T-helper 1 cell treated with Interleukin-12 subunit alpha and Interleukin-12 subunit beta and Interleukin-4 antibody, amounts not matched to agents 30 μg/mL and 1 μg/mL, for 36 hours (primary cell): ENCODE measurements around the gene PRSS53.
"Not testable (repeated sequence)": the region's sequence is repeated elsewhere in the genome, so short reads cannot be mapped to it uniquely, and the experiment has no call there.

Experiments
- H3K27ac Mint-ChIP-seq: one replicate; pipeline ENCODE4 v1.8.0; 2021; ENCODE audit warnings: mild to moderate bottlenecking, mixed read lengths
- H3K27me3 Mint-ChIP-seq: one replicate; pipeline ENCODE4 v1.8.0; 2021; ENCODE audit warnings: low read depth, mixed read lengths
- H3K36me3 Mint-ChIP-seq: one replicate; pipeline ENCODE4 v1.8.0; 2021; ENCODE audit warnings: low read depth, mixed read lengths
- H3K4me1 Mint-ChIP-seq: one replicate; pipeline ENCODE4 v1.8.0; 2021; ENCODE audit warnings: low read depth, mixed read lengths
- H3K4me3 Mint-ChIP-seq: one replicate; pipeline ENCODE4 v1.8.0; 2021; ENCODE audit warnings: mild to moderate bottlenecking, moderate library complexity, mixed read lengths
- H3K9me3 Mint-ChIP-seq: one replicate; pipeline ENCODE4 v1.8.0; 2021; ENCODE audit warnings: mixed read lengths

Gene PRSS53

DNA sequence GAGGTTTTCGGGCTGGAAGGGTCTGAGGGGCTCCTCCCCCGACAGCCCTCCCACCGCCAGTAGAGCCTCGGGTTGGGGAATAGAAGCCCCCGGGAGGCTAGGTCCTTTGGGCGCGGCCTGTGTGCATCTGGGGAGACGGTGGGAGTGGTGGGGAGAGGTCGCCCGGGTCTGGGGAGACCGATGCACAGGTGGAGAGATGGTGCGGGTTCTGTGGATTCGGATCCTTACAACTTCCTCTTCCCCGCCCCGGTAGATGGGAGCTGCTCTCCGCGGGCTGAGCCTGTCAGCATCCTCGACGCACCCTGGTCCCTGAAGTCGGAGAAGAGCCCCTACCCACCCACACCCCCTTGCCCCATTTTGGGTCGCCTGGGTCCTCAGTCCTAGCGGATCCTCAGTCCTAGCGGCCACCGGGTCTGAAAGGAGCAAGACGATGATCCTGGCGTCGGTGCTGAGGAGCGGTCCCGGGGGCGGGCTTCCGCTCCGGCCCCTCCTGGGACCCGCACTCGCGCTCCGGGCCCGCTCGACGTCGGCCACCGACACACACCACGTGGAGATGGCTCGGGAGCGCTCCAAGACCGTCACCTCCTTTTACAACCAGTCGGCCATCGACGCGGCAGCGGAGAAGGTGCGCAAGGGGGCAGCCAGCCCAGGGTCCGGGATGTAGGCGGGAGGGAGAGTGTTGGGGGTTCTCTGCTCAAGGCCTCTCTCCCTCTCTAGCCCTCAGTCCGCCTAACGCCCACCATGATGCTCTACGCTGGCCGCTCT is 20.2 kb upstream of the PRSS53 start:
- Mint-ChIP-seq H3K36me3 (peaks cover 7% of the 10 kb centered on the region), H3K27me3 (no peaks in the 10 kb centered on the region), H3K9me3 (no peaks in the 10 kb centered on the region), H3K27ac (no peak overlapping the region), H3K4me1 (peaks cover 17% of the 10 kb centered on the region), H3K4me3 (peak overlapping the region; percentile 84)

DNA sequence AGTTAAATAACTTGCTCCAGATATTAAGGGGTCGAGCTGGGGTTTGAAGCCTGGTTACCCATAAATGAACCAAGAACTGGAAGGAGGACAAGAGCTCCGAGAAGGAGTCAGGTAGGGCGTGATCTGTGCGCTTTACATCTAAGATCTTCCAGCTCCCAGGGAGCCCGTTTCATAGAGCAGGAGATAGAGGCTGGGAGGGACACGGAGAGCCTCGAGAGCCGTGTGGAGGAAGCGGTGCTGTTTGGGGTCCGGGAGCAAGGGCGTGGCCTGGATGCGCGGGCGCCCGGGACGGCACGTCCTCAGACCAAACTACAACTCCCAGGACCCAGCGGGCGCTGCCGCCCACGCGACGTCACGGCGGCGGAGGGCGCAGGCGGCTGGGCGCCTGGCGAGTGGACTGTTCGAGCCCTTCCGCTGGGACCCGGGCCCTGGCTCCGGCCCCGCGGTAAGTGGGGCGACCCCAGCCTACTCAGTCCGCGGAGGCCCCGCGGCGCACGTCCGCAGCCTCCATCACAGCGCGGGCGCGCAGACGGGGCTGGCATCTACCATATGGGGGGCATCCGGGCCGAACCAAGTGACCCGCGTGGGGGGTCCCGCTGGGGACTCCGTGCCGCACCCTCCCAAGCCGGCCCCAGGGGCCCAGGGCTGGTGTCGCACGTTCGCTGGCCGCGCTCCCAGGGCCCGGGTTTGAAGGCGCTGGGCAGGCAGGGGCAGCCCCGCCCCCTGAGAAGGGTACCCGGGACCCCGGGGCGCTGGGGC is 19.5 kb upstream of the PRSS53 start, which contains the start of gene BCKDK:
BCKDK (plus strand) TSS at position 352 of the 759 bp plus-strand sequence. CDS start 838 bp downstream, outside the sequence.
- peaks cover 14% of the 10 kb centered on the region for H3K4me1 Mint-ChIP-seq
- peak within 1 kb of the TSS; percentile 88 for H3K4me3 Mint-ChIP-seq
- H3K36me3 Mint-ChIP-seq, result peaks cover 7% of the 10 kb centered on the region
- H3K9me3 Mint-ChIP-seq, result no peaks in the 10 kb centered on the region
- H3K27ac Mint-ChIP-seq, result peak within 1 kb of the TSS; percentile 92
- H3K27me3 Mint-ChIP-seq, result no peaks in the 10 kb centered on the region

DNA sequence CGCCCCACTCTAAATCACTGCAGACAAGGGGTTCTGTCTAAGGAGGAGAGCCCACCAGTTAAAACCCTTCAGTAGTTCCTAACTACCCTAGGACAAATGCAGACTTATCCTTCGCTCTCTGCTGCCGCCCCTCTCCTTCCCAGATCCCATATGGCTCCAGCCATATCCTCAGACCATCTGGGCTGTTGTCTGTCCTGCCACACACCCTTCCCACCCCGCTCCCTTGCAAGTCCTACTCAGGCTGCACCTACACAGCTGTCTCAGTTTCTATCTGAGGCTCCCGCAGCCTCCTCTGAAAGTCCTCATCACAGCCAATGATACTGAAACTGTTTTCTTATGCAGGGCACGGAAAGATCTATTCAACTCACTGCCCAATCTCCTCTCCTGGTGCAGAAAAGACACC is 18.7 kb upstream of the PRSS53 start:
- H3K4me3 Mint-ChIP-seq, result peak overlapping the region; percentile 88
- peak overlapping the region; percentile 92 for H3K27ac Mint-ChIP-seq
- H3K36me3 Mint-ChIP-seq, result peaks cover 7% of the 10 kb centered on the region
- no peaks in the 10 kb centered on the region for H3K9me3 Mint-ChIP-seq
- no peaks in the 10 kb centered on the region for H3K27me3 Mint-ChIP-seq
- H3K4me1 Mint-ChIP-seq, result peaks cover 14% of the 10 kb centered on the region

DNA sequence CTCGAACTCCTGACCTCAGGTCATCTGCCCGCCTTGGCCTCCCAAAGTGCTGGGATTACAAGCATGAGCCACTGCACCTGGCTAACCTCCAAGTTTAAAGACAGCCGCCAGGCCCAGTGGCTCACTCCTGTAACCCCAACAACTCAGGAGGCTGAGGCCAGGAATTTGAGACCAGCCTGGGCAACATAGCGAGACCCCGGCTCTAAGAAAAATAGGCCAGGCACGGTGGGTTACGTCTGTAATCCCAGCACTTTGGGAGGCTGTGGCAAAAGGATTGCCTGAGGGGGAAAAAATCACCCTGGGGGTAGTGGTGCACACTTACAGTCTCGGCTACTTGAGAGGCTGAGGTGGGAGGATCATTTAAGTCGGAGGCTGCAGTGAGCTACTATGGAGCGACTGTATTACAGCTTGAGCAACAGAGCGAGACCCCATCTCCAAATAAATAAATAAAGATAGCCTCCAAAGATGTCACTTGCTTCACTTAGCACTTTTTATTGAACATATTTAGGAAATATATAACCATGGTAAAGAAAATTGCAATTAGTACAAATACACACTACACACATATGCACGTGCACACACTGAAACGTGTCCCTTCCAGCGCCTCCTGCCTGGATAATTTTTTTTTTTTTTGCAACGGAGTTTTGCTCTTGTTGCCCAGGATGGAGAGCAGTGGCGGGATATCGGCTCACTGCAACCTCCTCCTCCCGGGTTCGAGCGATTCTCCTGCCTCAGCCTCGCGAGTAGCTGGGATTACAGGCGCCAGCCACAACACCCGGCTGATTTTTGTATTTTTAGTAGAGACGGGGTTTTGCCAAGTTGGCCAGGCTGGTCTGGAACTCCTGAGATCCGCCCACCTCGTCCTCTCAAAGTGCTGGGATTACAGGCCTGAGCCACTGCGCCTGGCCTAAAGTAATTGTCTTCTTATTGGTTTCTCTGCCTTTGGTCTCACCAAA is 18.0 kb upstream of the PRSS53 start:
- no peaks in the 10 kb centered on the region for H3K27me3 Mint-ChIP-seq
- H3K4me3 Mint-ChIP-seq, result no peak overlapping the region
- H3K27ac Mint-ChIP-seq, result no peak overlapping the region
- H3K36me3 Mint-ChIP-seq, result peaks cover 7% of the 10 kb centered on the region
- H3K4me1 Mint-ChIP-seq, result peaks cover 14% of the 10 kb centered on the region
- no peaks in the 10 kb centered on the region for H3K9me3 Mint-ChIP-seq

DNA sequence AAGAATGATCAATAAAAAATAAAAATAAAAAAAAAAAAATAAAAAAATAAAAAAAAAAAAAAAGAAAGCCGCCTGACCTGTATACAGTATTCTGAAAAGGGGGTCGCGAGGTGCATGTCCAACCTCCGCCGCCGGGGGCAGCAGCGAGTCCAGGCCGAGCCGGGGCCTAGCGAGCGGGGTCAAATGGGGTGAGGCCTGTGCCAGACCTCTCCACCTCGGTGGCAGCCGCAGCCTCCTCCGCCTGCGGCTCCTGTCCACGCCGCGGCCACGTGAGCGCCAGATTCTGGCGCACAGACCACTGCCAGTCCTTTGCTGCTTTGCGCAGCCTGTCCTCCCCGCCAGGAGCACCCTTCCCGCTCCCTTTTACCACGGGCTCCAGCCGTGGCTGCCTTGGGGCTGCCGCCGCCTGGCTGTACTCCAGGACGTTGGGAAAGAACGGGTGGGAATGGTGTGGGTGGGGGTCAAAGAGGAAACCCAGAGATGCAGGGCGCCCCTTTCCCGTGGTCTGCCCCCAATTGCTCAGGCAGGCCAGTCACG is 17.0 kb upstream of the PRSS53 start:
- Mint-ChIP-seq H3K9me3 (no peaks in the 10 kb centered on the region), H3K27ac (no peak overlapping the region), H3K4me3 (no peak overlapping the region), H3K27me3 (no peaks in the 10 kb centered on the region), H3K4me1 (peaks cover 14% of the 10 kb centered on the region), H3K36me3 (peaks cover 7% of the 10 kb centered on the region)

DNA sequence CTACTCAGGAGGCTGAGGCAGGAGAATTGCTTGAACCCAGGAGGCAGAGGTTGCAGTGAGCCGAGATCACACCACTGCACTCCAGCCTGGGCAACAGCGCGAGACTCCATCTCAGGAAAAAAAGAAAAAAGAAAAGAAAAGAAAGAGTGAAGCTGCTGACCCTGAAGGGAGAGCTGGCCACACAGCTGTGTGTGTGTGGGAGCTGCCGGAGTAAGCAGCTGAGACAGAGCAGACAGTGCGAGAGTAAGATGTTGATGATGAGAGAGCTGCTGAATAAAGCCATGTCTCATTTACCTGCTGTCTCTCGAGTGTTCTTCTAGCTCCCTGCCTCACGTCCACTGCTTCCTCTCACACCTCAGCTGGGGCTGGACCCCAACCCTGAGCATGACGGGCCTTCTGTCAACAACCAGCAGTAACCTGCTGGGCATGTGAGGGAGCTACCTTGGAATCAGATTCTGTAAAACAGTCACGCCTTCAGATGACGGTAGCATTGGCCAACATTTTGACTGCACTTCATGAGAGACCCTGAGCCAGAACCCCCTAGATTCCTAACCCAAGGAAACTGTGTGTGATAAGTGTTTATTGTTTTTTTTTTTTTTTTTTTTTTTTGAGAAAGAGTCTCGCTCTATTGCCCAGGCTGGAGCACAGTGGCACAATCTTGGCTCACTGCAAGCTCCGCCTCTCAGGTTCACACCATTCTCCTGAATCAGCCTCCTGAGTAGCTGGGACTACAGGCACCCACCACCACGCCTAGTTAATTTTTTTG is 12.3 kb upstream of the PRSS53 start:
- not testable (repeated sequence) for H3K4me3 Mint-ChIP-seq, H3K36me3 Mint-ChIP-seq, H3K4me1 Mint-ChIP-seq, H3K9me3 Mint-ChIP-seq, H3K27me3 Mint-ChIP-seq, H3K27ac Mint-ChIP-seq

DNA sequence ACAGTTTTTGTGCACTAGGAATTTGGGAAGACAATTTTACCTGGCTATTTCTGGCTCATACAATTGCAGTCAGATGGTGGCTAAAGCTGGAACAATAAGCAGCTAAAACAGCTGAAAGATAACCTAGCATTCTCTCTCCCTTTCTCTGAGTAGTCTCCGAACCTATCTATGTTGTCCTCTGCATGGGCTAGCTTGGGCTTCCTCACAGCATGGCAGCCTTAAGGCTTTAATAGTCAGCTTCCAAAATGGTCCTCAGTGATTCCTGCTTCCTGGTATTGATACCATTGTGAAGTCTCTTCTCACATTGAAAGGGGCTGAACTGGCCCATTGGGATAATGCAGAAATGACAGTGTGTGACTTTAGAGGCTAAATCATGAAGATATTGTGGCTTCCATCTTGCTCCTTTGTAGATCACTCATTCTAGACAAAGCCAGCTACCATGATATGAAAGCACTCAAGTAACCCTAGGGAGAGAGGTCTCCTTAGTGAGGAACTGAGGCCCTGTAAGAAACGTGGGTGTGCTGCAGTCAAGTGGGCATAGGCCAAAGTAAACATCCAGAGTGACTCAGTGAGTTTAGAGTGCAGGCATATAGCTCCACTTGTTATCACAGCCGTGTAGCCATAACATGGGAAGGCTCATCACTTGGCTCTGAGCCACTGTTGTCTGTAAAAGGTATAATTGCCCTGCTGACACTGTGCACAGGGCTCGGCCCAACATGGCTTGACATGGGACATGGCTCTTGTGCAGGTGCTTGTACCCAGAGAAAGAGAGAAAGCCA is 11.3 kb upstream of the PRSS53 start:
- Mint-ChIP-seq H3K27me3 (peaks cover 7% of the 10 kb centered on the region), H3K36me3 (no peaks in the 10 kb centered on the region), H3K4me1 (peaks cover 9% of the 10 kb centered on the region), H3K4me3 (no peak overlapping the region), H3K27ac (no peak overlapping the region), H3K9me3 (no peaks in the 10 kb centered on the region)

DNA sequence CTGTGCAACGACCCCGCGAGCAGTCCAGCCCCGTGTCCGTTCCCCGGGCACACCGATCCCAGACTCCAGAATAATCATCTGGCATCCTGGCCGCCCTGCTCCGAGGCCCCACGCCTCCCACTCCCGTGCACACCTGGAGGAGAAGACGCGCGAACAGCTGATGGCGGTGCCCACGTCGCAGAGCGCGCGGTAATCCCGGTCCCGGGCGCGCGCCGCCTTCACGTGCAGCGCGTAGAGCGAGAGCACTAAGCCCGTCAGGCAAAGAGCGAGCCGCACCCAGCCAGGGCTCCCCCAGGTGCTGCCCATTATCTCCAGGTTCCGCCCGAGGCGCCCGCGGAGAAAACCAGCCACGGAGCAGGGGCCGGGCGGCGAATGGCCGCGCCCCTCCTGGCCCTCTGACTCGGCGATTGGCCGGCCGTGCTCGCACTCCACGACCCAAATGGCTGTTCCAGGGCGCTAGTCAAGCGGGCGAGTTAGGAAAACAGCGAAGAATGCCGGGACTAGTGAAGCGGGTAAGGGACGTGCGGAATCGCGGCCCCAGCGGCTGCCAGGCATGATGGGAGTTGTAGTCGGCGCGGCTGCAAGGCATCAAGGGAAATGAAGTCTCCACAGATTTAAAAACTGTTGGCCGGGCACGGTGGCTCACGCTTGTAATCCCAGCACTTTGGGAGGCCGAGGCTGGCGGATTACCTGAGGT is 5.8 kb upstream of the PRSS53 start, which contains the start of gene VKORC1:
VKORC1 (minus strand) TSS at position 374 of the 697 bp plus-strand sequence; CDS start at position 306, 68 bp downstream.
- peaks cover 21% of the 10 kb centered on the region for H3K4me1 Mint-ChIP-seq
- no peaks in the 10 kb centered on the region for H3K9me3 Mint-ChIP-seq
- peak within 1 kb of the TSS; percentile 98 for H3K4me3 Mint-ChIP-seq
- peak within 1 kb of the TSS; percentile 90 for H3K27ac Mint-ChIP-seq
- H3K27me3 Mint-ChIP-seq, result no peaks in the 10 kb centered on the region
- peaks cover 11% of the 10 kb centered on the region for H3K36me3 Mint-ChIP-seq

DNA sequence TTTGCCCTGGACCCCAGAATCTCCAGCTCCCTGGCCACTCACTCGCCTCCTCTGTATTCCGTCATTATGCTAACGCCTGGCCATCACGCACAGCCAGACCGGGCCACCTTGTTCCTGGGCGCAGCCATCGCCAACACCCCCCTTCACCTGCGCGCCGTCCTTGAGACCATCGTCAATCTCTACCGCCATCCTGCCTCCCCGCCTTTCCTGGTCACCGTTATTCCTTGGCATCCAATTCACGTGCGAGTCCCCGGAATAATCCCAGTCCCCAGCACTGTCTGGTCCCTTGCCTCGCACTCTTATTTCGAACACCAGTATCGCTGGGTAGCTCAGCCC is 5.3 kb upstream of the PRSS53 start:
- Mint-ChIP-seq H3K4me1 (peaks cover 21% of the 10 kb centered on the region), H3K4me3 (peak overlapping the region; percentile 98), H3K9me3 (no peaks in the 10 kb centered on the region), H3K27me3 (no peaks in the 10 kb centered on the region), H3K27ac (peak overlapping the region; percentile 90), H3K36me3 (peaks cover 16% of the 10 kb centered on the region)

DNA sequence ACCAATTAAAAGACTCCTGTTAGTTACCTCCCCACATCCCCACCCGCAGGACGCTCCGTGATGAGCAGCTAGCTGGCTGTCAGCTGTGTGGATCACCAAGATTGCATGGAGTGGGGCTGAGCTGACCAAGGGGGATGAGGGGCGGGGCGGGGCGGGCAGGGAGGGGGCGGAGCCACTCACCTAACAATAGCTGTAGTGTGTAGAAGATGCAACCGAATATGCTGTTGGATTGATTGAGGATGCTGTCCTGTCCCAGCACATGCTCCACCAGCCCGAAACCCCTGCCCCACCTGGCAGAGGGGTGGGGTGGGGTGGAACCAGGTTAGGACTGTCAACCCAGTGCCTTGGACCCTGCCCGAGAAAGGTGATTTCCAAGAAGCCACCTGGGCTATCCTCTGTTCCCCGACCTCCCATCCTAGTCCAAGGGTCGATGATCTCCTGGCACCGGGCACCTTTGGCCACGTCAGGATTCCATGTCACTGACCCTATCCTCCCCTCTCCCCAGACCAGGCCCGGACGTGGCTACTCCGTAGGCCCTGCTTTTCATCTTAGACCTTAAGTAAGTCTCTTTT is 4.5 kb upstream of the PRSS53 start:
- H3K36me3 Mint-ChIP-seq, result peaks cover 16% of the 10 kb centered on the region
- no peak overlapping the region for H3K27ac Mint-ChIP-seq
- peaks cover 21% of the 10 kb centered on the region for H3K4me1 Mint-ChIP-seq
- no peaks in the 10 kb centered on the region for H3K27me3 Mint-ChIP-seq
- H3K4me3 Mint-ChIP-seq, result peak overlapping the region; percentile 37
- H3K9me3 Mint-ChIP-seq, result no peaks in the 10 kb centered on the region

DNA sequence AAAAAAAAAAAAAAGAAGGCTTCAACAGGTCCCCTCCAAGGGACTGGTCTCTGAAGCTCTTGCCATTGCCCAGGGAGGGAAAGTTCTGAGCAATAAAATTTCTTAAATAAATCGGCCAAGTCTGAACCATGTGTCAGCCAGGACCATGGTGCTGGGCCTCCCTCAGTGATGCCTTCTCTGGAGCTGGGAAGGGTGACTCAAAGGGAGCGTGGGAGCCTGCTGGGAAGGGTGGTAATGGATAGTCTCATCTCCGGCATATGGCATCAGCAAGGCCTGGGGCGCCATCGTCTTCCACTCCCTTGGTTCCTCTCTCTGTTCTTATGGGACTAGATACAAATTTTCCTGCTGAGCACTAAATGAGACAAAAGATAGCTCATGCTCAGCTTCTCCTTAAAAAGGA is 3.6 kb upstream of the PRSS53 start:
- H3K4me3 Mint-ChIP-seq, result peak overlapping the region; percentile 46
- peaks cover 16% of the 10 kb centered on the region for H3K36me3 Mint-ChIP-seq
- no peaks in the 10 kb centered on the region for H3K27me3 Mint-ChIP-seq
- no peak overlapping the region for H3K27ac Mint-ChIP-seq
- no peaks in the 10 kb centered on the region for H3K9me3 Mint-ChIP-seq
- peaks cover 21% of the 10 kb centered on the region for H3K4me1 Mint-ChIP-seq

DNA sequence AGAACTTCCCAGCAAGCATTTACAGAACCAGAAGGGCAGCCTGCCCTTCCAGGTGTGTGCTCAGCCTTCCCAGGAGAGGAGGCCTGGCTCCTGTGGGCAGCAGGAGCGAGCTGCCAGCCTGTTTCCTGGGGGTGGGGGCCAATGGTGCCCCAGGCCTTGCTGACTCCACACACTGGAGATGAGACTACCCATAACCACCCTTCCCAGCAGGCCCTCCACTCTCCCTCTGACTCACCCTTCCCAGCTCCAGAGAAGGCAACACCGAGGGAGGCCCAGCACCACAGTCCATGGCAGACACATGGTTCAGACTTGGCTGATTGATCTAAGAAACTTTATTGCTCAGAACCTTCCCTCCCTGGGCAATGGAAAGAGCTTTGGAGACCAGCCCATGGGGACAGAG is 1.8 kb upstream of the PRSS53 start:
- H3K36me3 Mint-ChIP-seq, result peaks cover 16% of the 10 kb centered on the region
- H3K4me3 Mint-ChIP-seq, result no peak overlapping the region
- no peak overlapping the region for H3K27ac Mint-ChIP-seq
- H3K4me1 Mint-ChIP-seq, result peaks cover 16% of the 10 kb centered on the region
- no peaks in the 10 kb centered on the region for H3K27me3 Mint-ChIP-seq
- H3K9me3 Mint-ChIP-seq, result no peaks in the 10 kb centered on the region
